HG03097 (cell line): ENCODE data around the gene GNAS-AS1.

ENCODE experiments used
- ATAC-seq: cut with Tn5 transposase; IDR thresholded peaks from one replicate; pipeline ENCODE4 v1.9.1; 2021; ENCODE audit not compliant: unreplicated experiment, low FRiP score

Gene GNAS-AS1

GRCh38 chr20:58811334-58811733 is 39.4 kb downstream of the GNAS-AS1 start:
- ATAC-seq, result no peak

- ATAC-seq, result no peak
These were observed 39.8 kb downstream of the GNAS-AS1 start for GRCh38 chr20:58810879-58811250.

- no peak for ATAC-seq
These were observed 40.4 kb downstream of the GNAS-AS1 start for GRCh38 chr20:58810116-58810878.

GRCh38 chr20:58808271-58809046 is 42.2 kb downstream of the GNAS-AS1 start:
- no peak for ATAC-seq

GRCh38 chr20:58807801-58808200 is 42.9 kb downstream of the GNAS-AS1 start:
- ATAC-seq, result no peak

- no peak for ATAC-seq
These were observed 47.2 kb downstream of the GNAS-AS1 start for GRCh38 chr20:58803533-58803932.

- no peak for ATAC-seq
These were observed 48.6 kb downstream of the GNAS-AS1 start for GRCh38 chr20:58802061-58802460.

- ATAC-seq, result no peak
These were observed 50.4 kb downstream of the GNAS-AS1 start for GRCh38 chr20:58800134-58800871.

GRCh38 chr20:58797371-58798338 is 53.0 kb downstream of the GNAS-AS1 start:
- no peak for ATAC-seq

- no peak for ATAC-seq
These were observed 54.8 kb downstream of the GNAS-AS1 start for GRCh38 chr20:58795923-58796245.

- ATAC-seq, result no peak
These were observed 55.4 kb downstream of the GNAS-AS1 start for GRCh38 chr20:58795181-58795922.

- no peak for ATAC-seq
These were observed 56.1 kb downstream of the GNAS-AS1 start for GRCh38 chr20:58794510-58795180.

- no peak for ATAC-seq
These were observed 56.9 kb downstream of the GNAS-AS1 start for GRCh38 chr20:58793512-58794420.

- ATAC-seq, result no peak
These were observed 58.3 kb downstream of the GNAS-AS1 start for GRCh38 chr20:58792426-58792825.

- no peak for ATAC-seq
These were observed 59.4 kb downstream of the GNAS-AS1 start for GRCh38 chr20:58791286-58791685.

- ATAC-seq, result no peak
These were observed 60.2 kb downstream of the GNAS-AS1 start for GRCh38 chr20:58790454-58790853.

- no peak for ATAC-seq
These were observed 61.7 kb downstream of the GNAS-AS1 start for GRCh38 chr20:58788896-58789544.
